Hematopoietic multipotent progenitor cell treated with erythropoietin and hydrocortisone succinate and interleukin-3 and kit ligand, for 4 days (in vitro differentiated cells): Measurements from ENCODE around the gene GRK5.
A peak's percentile ranks its signal among the peaks of the same experiment; 100 is the strongest.

Source experiments
- DNase-seq: peaks from one replicate; pipeline ENCODE4 v3.0.0-alpha.2; 2015

GRK5 gene

GRCh38 chr10:119409906-119410305 lies 202.5 kb downstream of the GRK5 start:
- DNase-seq = no peak

GRCh38 chr10:119410361-119411116 lies 203.2 kb downstream of the GRK5 start:
- DNase-seq = no peak

GRCh38 chr10:119412244-119413092 lies 205.1 kb downstream of the GRK5 start:
- no peak for DNase-seq

GRCh38 chr10:119413093-119413453 lies 205.7 kb downstream of the GRK5 start:
- DNase-seq = no peak

- no peak for DNase-seq
Observed at GRCh38 chr10:119413471-119414080, 206.2 kb downstream of the GRK5 start.

GRCh38 chr10:119414081-119414611 lies 206.8 kb downstream of the GRK5 start:
- DNase-seq = no peak

GRCh38 chr10:119415121-119415520 lies 207.8 kb downstream of the GRK5 start:
- no peak for DNase-seq

GRCh38 chr10:119415536-119416503 lies 208.4 kb downstream of the GRK5 start:
- DNase-seq = no peak

GRCh38 chr10:119416855-119417254 lies 209.5 kb downstream of the GRK5 start:
- peak; percentile 83 for DNase-seq

GRCh38 chr10:119417852-119418251 lies 210.5 kb downstream of the GRK5 start:
- DNase-seq = no peak

- no peak for DNase-seq
Observed at GRCh38 chr10:119418362-119418761, 211.0 kb downstream of the GRK5 start.

- no peak for DNase-seq
Observed at GRCh38 chr10:119419931-119420330, 212.6 kb downstream of the GRK5 start.

- no peak for DNase-seq
Observed at GRCh38 chr10:119420950-119421875, 213.8 kb downstream of the GRK5 start.

- DNase-seq = no peak
Observed at GRCh38 chr10:119421891-119422681, 214.7 kb downstream of the GRK5 start.

GRCh38 chr10:119422682-119423509 lies 215.5 kb downstream of the GRK5 start:
- no peak for DNase-seq

- DNase-seq = no peak
Observed at GRCh38 chr10:119423510-119424257, 216.3 kb downstream of the GRK5 start.

GRCh38 chr10:119424258-119424975 lies 217.0 kb downstream of the GRK5 start:
- no peak for DNase-seq
